T-cell (primary cell): Measurements from ENCODE around the gene GRIP2. TPM values are rescaled to one million over a fixed set of nuclear protein-coding genes. Genes with fewer than 3 reads are reported as not detected.

Source experiments
- ATAC-seq, 4 experiments: fragments of 200-7000 bp in 3 of 4; fragments of 150-1000 bp in 1 of 4; cut with Tn5 transposase; replicated peaks in 1 of 4; 1 replicate in 3 of 4; 2 replicates in 1 of 4; pipeline ENCODE4 v1.10.0; 2021; ENCODE audit warnings: moderate library complexity in 3 of 4, mild to moderate bottlenecking in 2 of 4, moderate number of reproducible peaks in 1 of 4
- CTCF ChIA-PET, 2 donors: fragments of 300-600 bp; sonication (Branson Sonifier 250); formaldehyde crosslinking; loops; one replicate each; lab custom pipeline; 2022; ENCODE audit warnings: antibody characterized with exemption in 2 of 2; lab: Charles Lee
- POLR2A ChIA-PET, 2 donors: fragments of 300-600 bp; sonication (Branson Sonifier 250); formaldehyde crosslinking; loops; one replicate each; lab custom pipeline; 2022; ENCODE audit warnings: antibody characterized with exemption in 2 of 2; lab: Charles Lee
- DNase-seq, 35 experiments: peaks; one replicate each; pipeline versions ENCODE4 v3.0.0 to v3.0.0-alpha.2; 2013 to 2023
- H3K27ac ChIP-seq: one replicate; pipeline ENCODE4 v1.5.1; 2013; ENCODE audit warnings: low read length
- H3K27me3 ChIP-seq, 2 experiments: replicated peaks in 1 of 2; 1 replicate in 1 of 2; 2 replicates in 1 of 2; pipeline versions ENCODE4 v1.6.1 to v1.7.0; 2013; ENCODE audit warnings: low read length in 1 of 2, mixed read lengths in 1 of 2; ENCODE audit not compliant: control insufficient read depth in 2 of 2, insufficient read depth in 2 of 2; ENCODE audit errors: extremely low read depth in 1 of 2
- H3K36me3 ChIP-seq, 2 donors: 1 replicate in 1 of 2; 2 replicates in 1 of 2; pipeline versions ENCODE4 v1.6.1 to v1.7.0; 2013; ENCODE audit warnings: low read length in 1 of 2; ENCODE audit not compliant: control insufficient read depth in 2 of 2, insufficient read depth in 1 of 2; ENCODE audit errors: extremely low read depth in 1 of 2
- H3K4me1 ChIP-seq, 2 experiments: 1 replicate in 1 of 2; 2 replicates in 1 of 2; pipeline versions ENCODE4 v1.6.1 to v1.7.0; 2013; ENCODE audit warnings: low read length in 2 of 2, mixed read lengths in 1 of 2; ENCODE audit not compliant: insufficient read depth in 2 of 2, control insufficient read depth in 1 of 2; ENCODE audit errors: extremely low read depth in 1 of 2
- H3K4me3 ChIP-seq, 2 donors: 1 replicate in 1 of 2; 2 replicates in 1 of 2; pipeline versions ENCODE4 v1.5.1 to v1.7.0; 2013; ENCODE audit warnings: mild to moderate bottlenecking in 2 of 2, low read length in 1 of 2, moderate library complexity in 1 of 2; ENCODE audit not compliant: control insufficient read depth in 1 of 2; ENCODE audit errors: extremely low read depth in 1 of 2
- H3K9me3 ChIP-seq: 2 replicates; pipeline ENCODE4 v1.7.0; 2013
- H3K27ac Mint-ChIP-seq, 2 donors: one replicate each; pipeline ENCODE4 v1.8.0; 2020 to 2021; ENCODE audit warnings: mild to moderate bottlenecking in 2 of 2, mixed read lengths in 2 of 2
- H3K27me3 Mint-ChIP-seq, 2 donors: one replicate each; pipeline ENCODE4 v1.8.0; 2021 to 2022; ENCODE audit warnings: mixed read lengths in 2 of 2
- H3K36me3 Mint-ChIP-seq: one replicate; pipeline ENCODE4 v1.8.0; 2021; ENCODE audit warnings: mixed read lengths
- H3K4me1 Mint-ChIP-seq, 3 donors: one replicate each; pipeline ENCODE4 v1.8.0; 2020 to 2022; ENCODE audit warnings: mixed read lengths in 3 of 3, mild to moderate bottlenecking in 1 of 3
- H3K4me3 Mint-ChIP-seq, 3 donors: one replicate each; pipeline ENCODE4 v1.8.0; 2020 to 2022; ENCODE audit warnings: mild to moderate bottlenecking in 3 of 3, mixed read lengths in 3 of 3, moderate library complexity in 3 of 3
- H3K9me3 Mint-ChIP-seq, 3 donors: one replicate each; pipeline ENCODE4 v1.8.0; 2020 to 2022; ENCODE audit warnings: mixed read lengths in 3 of 3
- WGBS: methylation state at CpG from one replicate; pipeline ENCODE4 v1.1.5; 2013; ENCODE audit warnings: missing lambda C conversion rate; ENCODE audit not compliant: insufficient coverage; 5-methylcytosine and 5-hydroxymethylcytosine counted together
- total RNA-seq, 35 experiments: library from RNA in 6 of 35; stranded (reverse) in 6 of 35; fragments of 120-200 nt in 1 of 35; gene quantifications; one replicate each; pipeline versions ENCODE4 v1.2.1 to v1.2.4 and lab custom pipeline; 2013 to 2026

The GRIP2 gene
- total RNA-seq, 5 donors from 2014 or later (not counting 1 experiment from before 2014, with no cell fraction given), result 0.20 TPM; not detected in 4

DNA sequence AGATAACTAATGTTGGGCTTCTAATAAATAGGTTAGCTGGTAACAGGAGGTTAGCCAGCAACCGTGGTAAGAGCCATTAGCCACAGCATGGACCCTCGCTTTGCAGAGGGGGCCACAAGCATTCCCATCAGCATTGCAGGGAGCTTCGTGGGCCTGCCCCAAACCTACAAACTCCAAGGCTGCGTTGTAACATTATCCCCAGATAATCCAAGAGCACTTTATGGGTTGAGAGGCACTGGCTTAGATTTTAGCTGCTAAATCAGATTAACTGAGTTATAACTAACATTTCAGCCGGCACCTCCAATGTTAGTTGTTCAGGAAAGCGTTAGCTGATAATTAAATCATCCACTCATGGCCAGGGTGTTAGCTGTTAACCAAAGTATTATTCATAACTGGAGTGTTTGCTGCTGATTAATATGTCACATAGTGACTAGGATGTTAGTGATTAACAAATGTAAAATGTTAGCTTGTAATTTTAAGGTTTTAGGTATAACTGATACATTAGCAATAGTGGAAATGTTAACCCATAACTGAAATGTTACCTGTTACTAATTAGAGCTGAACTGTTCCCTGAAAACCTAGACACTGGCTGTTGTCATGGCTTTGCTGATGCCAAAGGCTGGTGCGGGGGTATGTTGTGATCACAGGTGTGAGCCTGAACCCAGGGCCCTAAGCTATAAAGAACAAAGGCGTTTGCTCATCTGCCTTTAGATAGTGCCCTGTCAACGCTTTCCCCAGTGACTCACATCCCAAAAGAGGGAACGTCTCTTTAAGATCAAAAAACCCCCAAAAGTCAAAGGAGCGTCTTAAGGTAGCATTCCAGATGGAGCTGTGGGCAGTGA lies 81.5 kb downstream of the GRIP2 start:
- WGBS, result 94% methylated on average over 5 of the region's 11 CpGs
- Histone ChIP-seq H3K27me3 (no peaks in the 10 kb centered on the region), H3K9me3 (no peaks in the 10 kb centered on the region), H3K27ac (no peak overlapping the region), H3K4me1 (no peaks in the 10 kb centered on the region), H3K36me3 (peaks cover 11 to 64% of the 10 kb centered on the region in 2 donors), H3K4me3 (no peak overlapping the region)
- DNase-seq (no peak), ATAC-seq (no peak)
- ChIA-PET POLR2A (no interaction called here), CTCF (interaction anchor here (0.5 to 1.6 kb wide), 7 partner anchors 9 to 562 kb away, joined by 3 to 6 read pairs (median 3); partner anchors contain the start of gene SLC6A6 (in 2 of the 2))
- no peaks in the 10 kb centered on the region for H3K27me3 Mint-ChIP-seq
- H3K9me3 Mint-ChIP-seq, result no peaks in the 10 kb centered on the region
- H3K27ac Mint-ChIP-seq, result peak overlapping the region in 1 of 2 donors; percentile 32
- H3K4me1 Mint-ChIP-seq, result peaks cover 0 to 4% (median 0%) of the 10 kb centered on the region in 3 donors
- peaks cover 42% of the 10 kb centered on the region for H3K36me3 Mint-ChIP-seq
- no peak overlapping the region for H3K4me3 Mint-ChIP-seq

DNA sequence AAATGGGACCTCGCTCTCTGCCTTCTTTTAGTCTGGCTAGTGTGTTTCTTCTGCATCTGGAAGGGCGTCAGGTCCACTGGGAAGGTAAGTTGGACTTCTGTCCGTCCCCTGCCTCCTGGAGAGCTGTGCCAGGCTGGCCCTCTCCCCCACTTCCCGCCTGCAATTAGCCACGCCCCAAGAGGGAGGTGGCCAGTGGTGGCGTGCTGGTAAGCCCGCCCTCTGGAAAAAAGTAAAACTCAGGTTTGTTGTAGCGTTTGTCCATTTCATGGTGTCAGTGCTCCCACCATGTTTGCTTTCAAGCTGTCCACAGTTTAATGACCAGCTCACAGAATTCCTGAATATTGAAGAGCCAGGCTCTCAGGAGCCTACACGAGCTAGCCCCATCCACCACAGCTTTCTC lies 82.1 kb downstream of the GRIP2 start:
- Histone ChIP-seq H3K27me3 (no peaks in the 10 kb centered on the region), H3K4me3 (no peak overlapping the region), H3K4me1 (no peaks in the 10 kb centered on the region), H3K36me3 (peaks cover 8 to 64% of the 10 kb centered on the region in 2 donors), H3K9me3 (no peaks in the 10 kb centered on the region), H3K27ac (no peak overlapping the region)
- H3K36me3 Mint-ChIP-seq, result peaks cover 46% of the 10 kb centered on the region
- H3K27me3 Mint-ChIP-seq, result no peaks in the 10 kb centered on the region
- H3K9me3 Mint-ChIP-seq, result no peaks in the 10 kb centered on the region
- H3K27ac Mint-ChIP-seq, result peak overlapping the region in 1 of 2 donors; percentile 28
- CTCF ChIA-PET, result interaction anchor here (1.0 to 1.6 kb wide), 4 partner anchors 10 to 561 kb away, joined by 3 to 4 read pairs (median 3); partner anchors contain the start of gene SLC6A6 (in 1 of the 2)
- ATAC-seq, result no peak
- POLR2A ChIA-PET, result no interaction called here
- H3K4me3 Mint-ChIP-seq, result no peak overlapping the region
- 97% methylated on average over 5 of the region's 9 CpGs for WGBS
- no peak for DNase-seq
- H3K4me1 Mint-ChIP-seq, result peaks cover 0 to 4% (median 0%) of the 10 kb centered on the region in 3 donors

GRCh38 chr3:14457481-14457880 lies 82.7 kb downstream of the GRIP2 start:
- H3K4me3 Mint-ChIP-seq, result no peak overlapping the region
- peaks cover 4 to 64% of the 10 kb centered on the region in 2 donors for H3K36me3 ChIP-seq
- H3K36me3 Mint-ChIP-seq, result peaks cover 41% of the 10 kb centered on the region

GRCh38 chr3:14456794-14457193 lies 83.3 kb downstream of the GRIP2 start:
- Histone ChIP-seq H3K27ac (no peak overlapping the region), H3K27me3 (no peaks in the 10 kb centered on the region), H3K4me3 (no peak overlapping the region), H3K4me1 (no peaks in the 10 kb centered on the region), H3K36me3 (peaks cover 8 to 68% of the 10 kb centered on the region in 2 donors), H3K9me3 (no peaks in the 10 kb centered on the region)
- Mint-ChIP-seq H3K4me3 (no peak overlapping the region), H3K27me3 (no peaks in the 10 kb centered on the region), H3K27ac (no peak overlapping the region), H3K36me3 (peaks cover 40% of the 10 kb centered on the region), H3K4me1 (peaks cover 0 to 4% (median 0%) of the 10 kb centered on the region in 3 donors), H3K9me3 (no peaks in the 10 kb centered on the region)
- DNase-seq, result no peak
- CTCF ChIA-PET, result interaction anchor here in 1 of 2 donors (0.6 to 1.2 kb wide), 2 partner anchors 10 to 594 kb away, joined by 3 to 5 read pairs; no protein-coding TSS in a partner anchor
- POLR2A ChIA-PET, result interaction anchor here in 1 of 2 donors (0.6 kb wide), 1 partner anchor 45 kb away, joined by 3 read pairs; no protein-coding TSS in a partner anchor
- no peak for ATAC-seq
- WGBS, result 92% methylated on average over 7 of the region's 8 CpGs

More at GRCh38 chr3:14457481-14457880, 82.7 kb downstream of the GRIP2 start:
- Mint-ChIP-seq H3K4me1 (peaks cover 0 to 4% (median 0%) of the 10 kb centered on the region in 3 donors), H3K27me3 (no peaks in the 10 kb centered on the region), H3K9me3 (no peaks in the 10 kb centered on the region), H3K27ac (no peak overlapping the region)
- Histone ChIP-seq H3K27me3 (no peaks in the 10 kb centered on the region), H3K4me3 (no peak overlapping the region), H3K27ac (no peak overlapping the region), H3K9me3 (no peaks in the 10 kb centered on the region), H3K4me1 (no peaks in the 10 kb centered on the region)
- 96% methylated on average over 4 of the region's 5 CpGs for WGBS
- CTCF ChIA-PET, result interaction anchor here (0.6 to 1.6 kb wide), 3 partner anchors 9 to 594 kb away, joined by 3 to 5 read pairs (median 4); no protein-coding TSS in a partner anchor
- ATAC-seq, result no peak
- POLR2A ChIA-PET, result no interaction called here
- no peak for DNase-seq

DNA sequence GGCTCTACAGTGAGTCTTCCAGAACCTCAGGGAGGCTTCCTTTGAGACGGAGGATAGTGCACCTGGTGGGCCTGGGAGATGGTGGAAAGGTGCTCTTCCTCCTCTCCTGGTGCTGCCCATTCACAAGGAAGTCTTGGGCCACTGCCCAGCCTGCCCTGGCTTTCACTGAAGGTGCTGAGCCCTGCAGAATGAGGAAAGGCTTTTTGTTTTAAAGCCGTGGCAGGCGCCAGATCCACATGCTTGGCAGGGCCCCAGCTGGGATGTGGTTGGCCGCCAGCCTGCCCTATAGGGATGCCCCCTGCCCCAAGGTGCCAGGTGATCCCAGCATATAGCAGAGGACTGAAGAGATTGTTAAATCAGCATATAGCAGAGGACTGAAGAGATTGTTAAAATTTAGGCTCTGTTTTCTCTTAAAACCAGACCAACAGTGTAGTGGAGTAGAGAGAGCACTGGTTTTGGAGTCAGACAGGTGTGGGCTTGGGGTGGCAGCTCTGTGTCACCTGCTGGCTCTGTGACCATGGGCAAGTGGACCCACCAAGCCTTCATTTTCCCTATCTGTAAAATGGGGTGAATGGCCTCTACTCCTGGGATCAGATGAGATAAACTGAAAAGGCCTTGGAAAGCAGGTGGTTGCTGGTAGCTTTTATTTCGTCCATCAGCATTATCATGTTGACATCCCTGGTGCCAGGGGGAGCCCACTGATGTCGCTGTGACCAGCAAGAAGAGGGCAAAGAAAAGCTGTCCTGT lies 84.4 kb downstream of the GRIP2 start:
- H3K9me3 Mint-ChIP-seq, result no peaks in the 10 kb centered on the region
- DNase-seq (no peak), ATAC-seq (no peak)
- peaks cover 41% of the 10 kb centered on the region for H3K36me3 Mint-ChIP-seq
- H3K4me3 ChIP-seq, result no peak overlapping the region
- no peaks in the 10 kb centered on the region for H3K27me3 ChIP-seq
- no peak overlapping the region for H3K4me3 Mint-ChIP-seq
- H3K27me3 Mint-ChIP-seq, result no peaks in the 10 kb centered on the region
- no peaks in the 10 kb centered on the region for H3K9me3 ChIP-seq
- WGBS, result 94% methylated on average over 4 of the region's 6 CpGs
- H3K27ac Mint-ChIP-seq, result no peak overlapping the region
- H3K4me1 ChIP-seq, result no peaks in the 10 kb centered on the region
- CTCF ChIA-PET, result no interaction called here
- H3K4me1 Mint-ChIP-seq, result peaks cover 0 to 4% (median 0%) of the 10 kb centered on the region in 3 donors
- H3K36me3 ChIP-seq, result peaks cover 8 to 67% of the 10 kb centered on the region in 2 donors
- POLR2A ChIA-PET, result no interaction called here
- H3K27ac ChIP-seq, result no peak overlapping the region
